Activated CD8-positive, alpha-beta memory T cell treated with anti-CD3 and anti-CD28 coated beads for 36 hours (primary cell): ENCODE data around the gene RIN3. TPM values are rescaled to one million over a fixed set of nuclear protein-coding genes. Genes with fewer than 3 reads are reported as not detected.

ENCODE experiments used
- CTCF ChIA-PET: fragments of 350-600 bp; sonication (Branson Sonifier 250); formaldehyde crosslinking; loops from one replicate; lab custom pipeline; 2021; ENCODE audit warnings: antibody characterized with exemption; lab: Charles Lee
- POLR2A ChIA-PET: fragments of 350-600 bp; sonication (Branson Sonifier 250); formaldehyde crosslinking; loops from one replicate; lab custom pipeline; 2021; ENCODE audit warnings: antibody characterized with exemption; lab: Charles Lee
- total RNA-seq, 2 experiments: library from RNA; stranded (reverse); gene quantifications; one replicate each; pipeline ENCODE4 v1.2.3, GENCODE V29; 2021

Gene RIN3
- total RNA-seq, 2 experiments from 2014 or later = 61.1 to 62.2 TPM

DNA sequence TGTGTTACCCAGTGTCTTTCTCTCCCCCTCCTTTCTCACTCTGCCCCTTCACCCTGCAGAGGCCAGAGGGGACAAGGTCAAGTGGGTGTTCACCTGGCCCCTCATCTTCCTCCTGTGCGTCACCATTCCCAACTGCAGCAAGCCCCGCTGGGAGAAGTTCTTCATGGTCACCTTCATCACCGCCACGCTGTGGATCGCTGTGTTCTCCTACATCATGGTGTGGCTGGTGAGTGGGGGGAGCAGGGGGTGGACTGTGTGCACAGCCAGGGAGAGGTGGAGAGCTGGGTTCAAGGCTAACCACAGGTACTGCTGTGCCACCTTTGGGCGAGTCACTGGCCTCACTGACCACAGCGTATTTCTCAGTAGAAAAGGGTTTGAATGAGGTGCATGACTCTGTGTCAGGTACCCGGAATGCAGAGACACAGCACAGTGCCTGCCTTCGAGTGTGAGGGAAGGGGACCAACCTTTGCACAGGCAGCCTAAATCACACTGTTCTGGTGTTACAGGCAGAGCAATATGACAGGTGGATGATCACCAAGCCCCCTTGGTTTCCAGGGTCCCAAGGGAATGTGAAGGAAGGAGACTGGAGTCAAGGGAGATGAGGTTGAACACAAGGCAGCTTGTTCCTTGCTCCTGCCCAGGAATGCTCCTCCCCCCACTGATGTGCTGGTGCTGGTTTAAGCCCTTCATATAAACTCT, 30.8 kb upstream of the RIN3 start:
- ChIA-PET CTCF (no interaction called here), POLR2A (no interaction called here)

DNA sequence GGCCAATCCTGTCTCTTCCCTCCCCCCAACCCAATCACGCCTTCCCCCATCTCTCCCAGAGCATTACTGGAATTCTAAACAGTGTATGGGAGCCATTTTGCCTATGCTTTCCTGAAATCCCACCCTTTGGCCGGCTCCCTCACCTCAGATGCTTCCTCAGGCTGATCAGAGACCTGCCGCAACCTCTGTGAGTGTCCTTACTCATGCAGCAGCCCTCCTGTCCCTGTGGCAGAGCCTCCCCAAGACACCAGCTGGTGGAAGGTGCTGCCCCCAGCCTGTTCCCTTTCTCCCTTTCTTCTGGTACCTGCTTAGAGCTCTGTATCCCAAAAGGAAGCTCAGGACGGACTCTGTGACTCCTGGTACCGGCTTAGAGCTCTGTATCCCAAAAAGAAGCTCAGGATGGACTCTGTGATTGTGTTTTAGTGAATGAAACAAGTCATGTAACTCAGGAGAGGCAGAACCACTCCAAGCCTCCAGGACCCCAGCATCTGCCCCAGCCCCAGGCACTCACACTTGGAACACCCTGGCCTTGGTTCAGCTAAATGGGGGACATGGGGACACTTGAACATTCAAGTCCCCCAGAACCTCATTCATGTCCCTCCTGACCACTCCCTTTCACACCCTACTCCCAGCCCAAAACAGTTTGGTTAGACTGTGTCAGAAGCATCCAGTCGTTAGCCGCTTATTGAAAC, 29.3 kb upstream of the RIN3 start:
- ChIA-PET POLR2A (no interaction called here), CTCF (no interaction called here)

DNA sequence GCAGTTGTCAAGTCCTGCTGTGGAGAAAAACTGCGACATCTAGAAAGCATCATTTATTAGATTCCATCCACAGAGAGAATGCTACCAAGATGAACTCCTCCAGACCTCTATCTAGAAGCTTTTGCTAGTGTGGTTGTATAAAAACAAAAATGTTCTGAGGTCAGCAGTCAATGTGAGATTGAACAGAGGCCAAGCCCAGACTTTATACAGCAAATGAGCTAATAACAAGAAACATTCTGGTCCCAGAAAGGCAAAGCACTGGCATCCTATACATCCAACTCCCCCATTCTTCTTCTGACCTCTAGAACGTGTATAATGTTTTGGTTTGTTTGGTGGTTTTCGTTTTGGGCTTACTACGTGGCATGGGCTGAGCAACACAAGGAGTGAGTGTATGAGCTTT, 26.7 kb upstream of the RIN3 start:
- CTCF ChIA-PET = no interaction called here
- POLR2A ChIA-PET = interaction anchor here (0.6 kb wide), 1 partner anchor 1670 kb away, joined by 3 read pairs; the partner anchor contains the start of gene TTC7B

DNA sequence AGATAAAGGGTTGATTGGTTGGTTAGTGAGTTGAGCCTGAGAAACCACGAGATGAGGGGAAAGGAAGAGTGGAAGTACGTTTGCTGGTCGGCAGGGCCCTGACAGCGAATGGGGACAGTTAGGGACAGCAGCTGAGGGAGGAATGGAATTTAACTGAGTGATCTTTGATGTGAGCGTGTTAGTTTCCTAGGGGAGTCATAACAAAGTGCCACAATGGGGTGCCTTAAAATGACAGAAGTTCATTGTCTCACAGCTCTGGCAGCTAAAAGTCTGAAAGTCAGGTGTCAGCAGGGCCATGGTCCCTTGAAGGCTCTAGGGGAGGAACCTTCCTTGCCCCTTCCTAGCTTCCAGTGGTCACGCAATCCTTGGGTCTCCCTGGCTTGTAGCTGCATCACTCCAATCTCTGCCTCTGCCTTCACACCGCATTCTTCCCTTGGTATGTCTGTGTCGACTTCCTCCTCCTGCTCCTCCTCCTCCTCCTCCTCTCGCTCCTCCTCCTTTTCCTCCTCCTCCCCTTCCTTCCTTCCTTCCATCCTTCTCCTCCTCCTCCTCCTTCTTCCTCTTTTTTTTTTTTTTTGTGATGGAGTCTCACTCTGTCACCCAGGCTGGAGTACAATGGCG, 26.0 kb upstream of the RIN3 start:
- CTCF ChIA-PET = no interaction called here
- POLR2A ChIA-PET = interaction anchor here (0.6 kb wide), 1 partner anchor 1671 kb away, joined by 3 read pairs; the partner anchor contains the start of gene TTC7B

DNA sequence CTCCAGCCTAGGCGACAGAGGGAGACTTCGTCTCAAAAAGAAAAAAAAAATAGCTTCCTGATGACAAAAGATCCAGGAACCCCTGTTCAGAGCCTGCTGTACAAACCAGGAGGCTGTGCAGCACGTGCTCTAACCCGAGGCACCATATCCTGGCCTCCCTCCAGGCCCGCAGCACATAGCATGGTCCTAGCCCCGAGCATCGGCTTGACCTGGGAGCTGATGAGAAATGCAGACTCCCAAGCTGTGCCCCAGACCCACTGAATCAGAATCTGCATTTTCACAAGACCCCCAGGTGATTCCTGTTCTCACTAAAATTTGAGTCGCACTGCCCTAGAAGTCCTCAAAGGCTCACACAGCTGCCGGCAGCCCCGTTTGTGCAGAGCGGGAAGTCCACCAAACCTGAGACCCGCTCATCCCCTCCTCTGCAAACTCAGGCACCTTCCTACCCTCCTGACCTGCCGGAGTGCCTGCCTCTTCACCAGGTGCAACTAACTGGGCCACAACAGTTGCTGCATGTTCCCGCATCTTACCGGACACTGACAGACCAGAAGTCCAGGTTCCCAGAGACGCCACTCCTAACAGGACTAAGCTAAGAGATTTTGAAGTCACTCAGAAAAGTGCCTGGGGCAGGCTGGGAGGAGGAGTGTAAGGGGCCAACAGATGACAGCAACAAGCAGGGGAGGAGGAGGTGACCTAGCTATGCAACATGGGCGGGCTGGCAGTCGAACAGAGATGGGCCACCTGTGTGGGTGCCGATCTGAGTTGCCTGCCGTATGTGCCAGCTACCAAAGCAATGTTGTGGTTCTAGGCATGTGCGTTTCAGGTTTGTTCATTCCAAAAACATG, 24.0 kb upstream of the RIN3 start:
- ChIA-PET CTCF (no interaction called here), POLR2A (no interaction called here)

DNA sequence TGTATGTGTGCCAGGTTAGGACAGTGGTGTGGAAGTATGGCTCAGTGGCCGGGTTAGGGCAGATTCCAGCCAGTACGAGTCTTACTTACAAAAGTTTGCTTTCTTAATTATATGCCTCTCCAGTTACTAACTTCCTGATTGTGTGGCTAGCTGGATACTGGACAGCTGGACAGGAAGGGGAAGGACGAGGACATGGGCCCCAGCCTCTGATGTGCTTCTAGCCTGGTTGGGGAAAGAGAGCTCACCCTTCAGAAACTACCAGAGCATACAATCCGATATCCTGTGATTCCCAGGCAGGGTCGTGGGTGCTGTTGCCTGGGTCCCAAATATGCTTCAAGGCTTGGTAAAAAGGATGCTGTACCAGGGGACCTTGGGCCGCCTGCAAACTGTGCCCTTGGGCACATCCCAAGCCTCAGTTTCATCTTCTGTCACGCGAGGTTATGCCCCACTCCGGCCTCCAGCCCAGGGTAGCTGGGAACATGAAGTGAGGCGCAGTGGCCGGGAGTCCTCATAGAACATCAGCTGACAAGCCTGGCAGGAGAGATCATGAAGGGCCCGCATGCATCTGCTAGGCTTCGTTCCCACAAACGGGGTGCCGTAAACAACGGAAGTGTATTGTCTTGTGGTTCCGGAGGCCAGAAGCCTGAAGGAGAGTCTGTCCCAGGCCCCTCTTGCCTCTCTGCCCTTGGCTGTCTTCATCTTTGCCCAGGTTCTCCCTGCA, 23.2 kb upstream of the RIN3 start:
- POLR2A ChIA-PET = no interaction called here

DNA sequence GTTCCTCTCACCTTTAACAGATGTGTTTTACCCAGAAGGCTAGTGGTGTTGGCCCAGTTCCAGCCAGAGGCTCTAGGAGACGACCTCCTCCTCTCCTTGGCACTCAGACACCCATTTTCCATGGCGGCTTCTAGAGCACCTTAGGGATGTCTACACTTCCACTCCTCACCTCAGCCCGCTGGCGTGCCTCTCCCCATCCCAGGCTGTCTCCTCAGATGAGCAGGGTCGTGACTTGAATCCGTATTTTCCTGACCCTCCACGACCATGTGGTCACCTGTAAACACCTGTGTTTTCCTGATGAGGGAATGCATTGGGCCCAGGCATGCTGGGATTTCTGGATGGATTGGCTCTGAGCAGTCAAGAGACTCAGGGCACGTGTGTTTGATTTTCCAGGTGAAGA, 21.8 kb upstream of the RIN3 start:
- ChIA-PET CTCF (no interaction called here), POLR2A (no interaction called here)

More for the DNA sequence above, 23.2 kb upstream of the RIN3 start:
- CTCF ChIA-PET = no interaction called here

DNA sequence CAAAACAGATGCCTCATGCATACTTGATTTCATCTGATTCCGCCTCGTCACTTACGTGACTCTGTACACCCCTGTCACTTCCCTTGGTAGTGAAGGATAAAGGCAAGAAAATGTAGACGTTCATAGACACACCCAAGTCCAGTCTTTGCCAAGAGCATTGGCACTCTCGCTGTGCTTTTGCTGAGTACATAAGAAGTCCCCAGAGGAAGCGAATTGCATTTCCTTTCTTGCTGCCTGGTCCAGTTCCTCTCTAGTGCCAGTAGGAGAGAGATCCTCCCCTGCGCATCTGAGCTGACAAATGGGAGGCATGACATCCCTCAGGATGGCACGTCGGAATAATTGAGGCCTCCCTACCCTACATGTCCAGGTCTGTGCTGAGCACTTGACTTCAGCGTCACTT, 21.3 kb upstream of the RIN3 start:
- ChIA-PET CTCF (no interaction called here), POLR2A (interaction anchor here (0.5 kb wide), 1 partner anchor 183 kb away, joined by 4 read pairs; no protein-coding TSS in a partner anchor)

DNA sequence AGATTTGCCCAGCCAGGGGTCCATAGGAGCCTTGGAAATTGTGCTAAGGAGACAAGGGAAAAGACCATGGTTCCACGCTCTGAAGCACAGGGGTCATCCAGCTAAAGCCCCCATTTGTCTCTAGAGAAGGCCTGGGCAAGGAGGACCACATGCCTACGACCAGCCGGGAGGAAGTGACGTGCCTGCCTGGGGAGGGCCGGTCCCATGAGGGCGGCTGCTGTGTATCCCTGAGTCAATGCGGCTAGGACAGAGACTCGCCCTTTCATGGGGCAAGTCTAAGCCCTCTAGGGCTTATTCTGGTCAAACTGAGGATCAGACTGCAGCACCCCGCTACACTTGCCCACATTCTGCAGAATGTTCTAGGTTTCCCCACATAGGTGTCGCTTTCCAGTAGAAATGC, 20.6 kb upstream of the RIN3 start:
- POLR2A ChIA-PET = no interaction called here

DNA sequence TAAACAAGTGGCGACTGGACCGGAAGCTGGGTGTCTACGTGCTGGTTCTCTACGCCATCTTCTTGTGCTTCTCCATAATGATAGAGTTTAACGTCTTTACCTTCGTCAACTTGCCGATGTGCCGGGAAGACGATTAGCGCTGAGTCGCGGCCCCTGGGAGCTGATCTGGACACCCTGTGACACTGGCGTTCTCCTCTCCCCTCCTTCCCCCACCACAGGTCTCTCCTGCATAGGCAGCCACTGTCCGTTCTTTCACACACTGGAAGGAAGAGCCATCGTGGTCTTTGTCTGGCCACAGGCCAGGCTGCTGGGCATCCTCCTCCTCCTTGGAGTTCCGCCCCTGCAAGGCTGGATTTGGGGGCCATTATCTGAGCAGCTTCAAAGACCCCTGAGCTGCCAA, 20.1 kb upstream of the RIN3 start:
- ChIA-PET POLR2A (no interaction called here), CTCF (interaction anchor here (0.7 kb wide), 1 partner anchor 200 kb away, joined by 3 read pairs; no protein-coding TSS in a partner anchor)

More for the DNA sequence above, 20.6 kb upstream of the RIN3 start:
- CTCF ChIA-PET = interaction anchor here (0.7 kb wide), 1 partner anchor 199 kb away, joined by 3 read pairs; no protein-coding TSS in a partner anchor

DNA sequence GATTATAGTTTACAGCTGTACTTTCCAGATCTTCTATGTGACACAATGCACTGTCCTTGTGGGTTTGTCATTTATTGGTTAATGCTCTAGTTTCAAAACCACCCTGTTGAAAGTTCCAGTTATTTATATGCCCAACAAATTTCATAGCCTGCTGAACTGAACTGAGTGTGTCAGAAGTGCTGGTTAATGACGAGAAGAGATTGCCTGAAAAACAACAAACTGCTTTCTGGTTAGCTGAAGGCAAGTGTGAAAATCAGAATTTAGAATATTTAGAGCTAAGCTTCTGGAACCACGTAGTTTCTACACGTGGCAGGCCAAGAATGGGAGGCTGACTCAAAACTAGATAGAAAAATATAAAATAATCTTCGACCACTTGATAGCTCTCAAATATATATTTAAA, 19.1 kb upstream of the RIN3 start:
- POLR2A ChIA-PET = interaction anchor here (0.5 kb wide), 1 partner anchor 471 kb away, joined by 6 read pairs; no protein-coding TSS in a partner anchor
- CTCF ChIA-PET = no interaction called here

DNA sequence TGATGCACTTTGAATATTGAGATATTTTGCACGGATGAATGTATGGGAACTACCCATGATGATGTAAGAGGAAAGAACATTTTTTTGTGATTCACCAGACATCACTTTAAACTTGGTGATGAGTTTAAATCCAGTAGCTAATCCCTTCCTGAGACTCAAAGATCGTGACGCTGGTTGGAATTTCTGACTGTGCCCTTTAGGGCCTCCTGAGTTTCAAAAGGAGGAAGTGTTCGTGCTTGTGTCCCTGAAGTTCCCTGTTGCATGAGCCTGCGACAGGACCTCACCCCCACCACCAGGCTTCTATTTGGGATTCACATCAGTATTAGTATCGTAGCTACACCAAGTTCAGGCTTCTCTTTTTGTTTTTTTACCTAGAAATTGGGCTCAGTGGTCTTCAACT, 18.6 kb upstream of the RIN3 start:
- POLR2A ChIA-PET = interaction anchor here (0.5 kb wide), 1 partner anchor 472 kb away, joined by 6 read pairs; no protein-coding TSS in a partner anchor
- CTCF ChIA-PET = no interaction called here

DNA sequence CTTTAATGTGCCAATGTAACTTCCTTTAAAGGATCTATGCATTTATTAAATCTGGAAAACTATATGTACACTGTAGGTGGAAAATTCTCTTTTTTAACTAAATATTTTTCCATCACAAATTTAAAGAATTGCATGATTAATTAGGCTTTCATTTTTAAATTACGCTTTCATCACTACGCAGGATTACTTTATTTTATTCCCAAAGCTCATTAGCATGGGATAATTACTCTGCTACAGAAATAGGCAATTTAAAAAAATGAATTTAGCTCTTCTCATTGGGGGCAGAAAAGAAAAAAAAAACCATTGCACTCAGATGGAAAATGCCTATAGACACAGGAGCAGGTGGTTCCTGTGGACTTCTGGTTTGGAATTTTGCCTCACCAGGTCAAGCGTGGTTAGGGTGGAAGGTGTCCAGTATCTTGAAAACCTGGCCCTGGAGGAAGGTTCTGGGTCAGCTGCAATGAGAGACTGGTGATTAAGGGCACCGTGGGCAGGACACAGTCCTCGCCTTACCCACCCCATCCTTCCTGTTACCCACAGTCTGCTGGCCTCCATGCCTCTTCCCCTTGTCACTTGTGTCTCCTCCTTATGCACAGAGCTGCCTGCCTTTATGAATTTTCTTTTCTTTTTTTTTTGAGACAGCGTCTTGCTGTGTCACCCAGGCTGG, 17.3 kb upstream of the RIN3 start:
- ChIA-PET CTCF (no interaction called here), POLR2A (no interaction called here)

DNA sequence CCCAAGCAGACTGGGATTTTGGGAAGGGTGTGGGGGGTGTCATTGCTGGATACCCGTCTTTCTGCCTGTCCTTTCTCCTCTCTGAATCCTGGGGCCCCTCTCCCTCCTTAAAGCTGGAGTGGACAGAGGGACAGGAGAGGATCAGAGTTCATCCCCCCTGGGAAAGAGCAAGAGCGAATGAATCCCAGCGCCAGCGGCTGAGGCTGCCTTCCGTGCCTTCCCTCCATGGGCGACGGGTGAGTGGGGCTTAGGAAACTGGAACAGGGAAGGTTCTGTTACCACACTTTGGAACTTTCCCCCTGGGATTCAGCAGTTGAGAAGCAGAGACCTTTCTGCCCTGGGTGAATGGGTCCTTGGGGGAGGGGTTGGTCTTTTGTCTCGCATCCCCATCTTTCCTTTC, 16.2 kb upstream of the RIN3 start:
- CTCF ChIA-PET = no interaction called here
- POLR2A ChIA-PET = no interaction called here

DNA sequence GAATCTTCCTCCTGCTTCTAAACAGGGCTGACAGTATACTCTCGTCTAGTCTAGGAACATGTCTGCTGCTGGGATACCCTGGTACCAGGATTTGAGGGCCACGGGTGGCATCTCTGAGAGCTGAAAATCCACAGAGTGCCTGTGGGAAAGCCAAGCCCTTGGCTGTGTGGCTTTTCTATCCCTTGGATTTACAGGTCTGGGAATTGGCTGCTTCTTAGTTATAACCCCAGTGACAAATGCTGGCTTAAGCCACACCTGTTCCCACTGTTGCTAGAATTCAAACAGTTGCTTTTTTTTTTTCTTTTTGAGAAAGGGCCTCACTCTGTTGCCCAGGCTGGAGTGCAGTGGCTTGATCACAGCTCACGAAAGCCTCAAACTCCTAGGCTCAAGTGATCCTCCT, 14.3 kb upstream of the RIN3 start:
- POLR2A ChIA-PET = interaction anchor here (0.7 kb wide), 1 partner anchor 18 kb away, joined by 3 read pairs; no protein-coding TSS in a partner anchor
- CTCF ChIA-PET = no interaction called here

DNA sequence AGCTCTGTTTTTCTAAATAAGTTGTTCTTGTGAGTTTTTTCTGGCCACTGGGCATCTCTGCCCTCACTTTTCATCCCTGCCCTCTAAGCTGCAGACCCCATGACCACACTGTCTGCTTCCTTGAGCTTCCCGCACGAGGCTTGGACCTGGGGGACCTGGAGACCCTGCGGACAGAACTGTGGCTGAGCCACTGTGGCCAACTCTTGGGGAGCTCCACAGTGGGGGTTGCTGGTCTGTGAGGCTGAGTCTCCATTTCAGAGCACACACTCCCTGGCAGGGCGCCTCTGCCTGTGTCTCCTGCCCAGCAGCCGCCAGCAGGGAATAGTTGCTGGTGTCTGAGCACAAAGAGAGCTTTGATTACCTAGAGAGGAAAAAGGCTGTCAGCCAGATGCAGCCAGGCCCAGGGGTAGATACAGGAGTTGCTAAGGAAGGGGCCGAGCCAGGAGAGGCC, 13.1 kb upstream of the RIN3 start:
- ChIA-PET POLR2A (no interaction called here), CTCF (no interaction called here)

DNA sequence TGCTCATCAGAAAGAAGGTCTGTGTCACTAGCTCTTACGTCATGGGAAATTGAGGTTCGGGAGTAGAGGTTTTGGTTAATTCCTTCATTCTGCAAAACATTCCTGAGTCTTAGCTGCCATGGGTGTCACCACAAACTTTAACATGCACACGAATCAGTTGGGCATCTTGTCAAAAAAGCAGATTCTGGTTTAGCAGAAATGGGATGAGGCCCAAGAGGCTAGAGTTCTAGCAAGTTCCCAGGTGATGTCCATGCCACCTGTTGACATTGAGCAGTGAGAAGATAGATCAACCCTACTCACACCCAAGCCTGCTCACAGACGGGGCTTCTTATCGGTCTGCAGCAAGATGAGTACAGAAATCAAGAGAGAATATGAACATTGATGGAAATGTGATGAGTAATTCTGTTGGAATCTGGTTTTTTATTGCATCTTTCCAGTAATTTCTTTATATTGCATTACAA, 11.7 kb upstream of the RIN3 start:
- POLR2A ChIA-PET = no interaction called here
- CTCF ChIA-PET = no interaction called here
